VCaP (cell line): ENCODE measurements around the gene SIX3.

Source experiments
- H3K27ac ChIP-seq: fragments of 450-650 bp; 2 replicates; pipeline ENCODE4 v1.5.1; 2017
- TF ChIP-seq, protein P1 (sequence below): fragments of 450-650 bp; conservative IDR thresholded peaks from 2 replicates; pipeline ENCODE4 v1.5.1; 2017; ENCODE audit warnings: mild to moderate bottlenecking, moderate library complexity

The SIX3 gene

DNA sequence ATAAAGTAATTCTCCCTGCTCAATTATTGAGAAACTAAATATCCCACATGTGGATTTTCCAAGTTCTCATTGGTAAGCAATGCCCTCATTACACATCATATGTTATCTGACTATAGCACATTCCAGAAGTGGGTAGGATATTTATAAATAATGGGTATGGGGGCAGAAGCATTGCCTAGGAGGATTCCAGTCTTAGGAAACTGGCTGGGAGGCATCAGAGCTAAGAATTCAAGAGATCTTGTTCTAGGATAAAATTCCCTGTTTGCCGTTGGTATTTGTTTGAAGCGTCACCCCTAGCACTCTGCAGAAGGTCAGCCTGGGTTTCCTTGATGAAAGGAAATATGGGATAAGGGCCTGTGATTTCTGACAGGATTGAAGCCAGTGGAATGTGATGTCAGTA is 47.7 kb downstream of the SIX3 start:
- TF ChIP-seq, protein P1, sequence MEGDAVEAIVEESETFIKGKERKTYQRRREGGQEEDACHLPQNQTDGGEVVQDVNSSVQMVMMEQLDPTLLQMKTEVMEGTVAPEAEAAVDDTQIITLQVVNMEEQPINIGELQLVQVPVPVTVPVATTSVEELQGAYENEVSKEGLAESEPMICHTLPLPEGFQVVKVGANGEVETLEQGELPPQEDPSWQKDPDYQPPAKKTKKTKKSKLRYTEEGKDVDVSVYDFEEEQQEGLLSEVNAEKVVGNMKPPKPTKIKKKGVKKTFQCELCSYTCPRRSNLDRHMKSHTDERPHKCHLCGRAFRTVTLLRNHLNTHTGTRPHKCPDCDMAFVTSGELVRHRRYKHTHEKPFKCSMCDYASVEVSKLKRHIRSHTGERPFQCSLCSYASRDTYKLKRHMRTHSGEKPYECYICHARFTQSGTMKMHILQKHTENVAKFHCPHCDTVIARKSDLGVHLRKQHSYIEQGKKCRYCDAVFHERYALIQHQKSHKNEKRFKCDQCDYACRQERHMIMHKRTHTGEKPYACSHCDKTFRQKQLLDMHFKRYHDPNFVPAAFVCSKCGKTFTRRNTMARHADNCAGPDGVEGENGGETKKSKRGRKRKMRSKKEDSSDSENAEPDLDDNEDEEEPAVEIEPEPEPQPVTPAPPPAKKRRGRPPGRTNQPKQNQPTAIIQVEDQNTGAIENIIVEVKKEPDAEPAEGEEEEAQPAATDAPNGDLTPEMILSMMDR, result no peak
- H3K27ac ChIP-seq, result no peak overlapping the region

DNA sequence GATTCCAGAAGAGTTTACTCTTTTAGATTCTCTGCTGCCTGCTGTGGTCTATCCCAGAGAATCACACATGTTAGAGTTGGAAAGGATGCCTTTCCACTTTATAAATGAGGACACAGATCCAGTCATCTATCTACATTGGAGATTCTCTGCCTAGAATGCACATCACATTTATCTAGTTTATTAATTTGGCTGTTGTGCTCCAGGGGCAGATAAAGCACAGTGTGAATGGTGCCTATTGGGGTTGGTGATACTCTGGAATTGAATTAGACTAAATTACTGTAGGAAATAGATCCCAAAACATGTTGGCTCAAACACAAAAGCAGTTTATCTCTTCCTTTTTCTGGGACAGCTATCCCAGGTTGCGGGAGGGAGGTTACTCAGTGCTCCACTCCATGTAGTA is 52.9 kb downstream of the SIX3 start:
- H3K27ac ChIP-seq, result no peak overlapping the region
- TF ChIP-seq, protein P1, result no peak
